Testis (tissue), 3 donors: Measurements from ENCODE around the gene SLC25A6. TPM values are rescaled to one million over a fixed set of nuclear protein-coding genes. Genes with fewer than 3 reads are reported as not detected.
"Not testable (repeated sequence)": the region's sequence is repeated elsewhere in the genome, so short reads cannot be mapped to it uniquely, and the experiment has no call there.

Source experiments
- DNase-seq: peaks from one replicate; pipeline ENCODE4 v3.0.0-alpha.2; 2019
- H3K27ac ChIP-seq, 2 donors: fragments of 200-600 bp; sonication (generic); one replicate each; pipeline ENCODE4 v1.5.1; 2019
- H3K27me3 ChIP-seq: fragments of 200-600 bp; sonication (generic); one replicate; pipeline ENCODE4 v1.5.1; 2019
- H3K36me3 ChIP-seq: fragments of 200-600 bp; sonication (generic); one replicate; pipeline ENCODE4 v1.5.1; 2017; ENCODE audit warnings: low read depth; ENCODE audit errors: missing control alignments
- H3K4me1 ChIP-seq: fragments of 200-600 bp; sonication (generic); one replicate; pipeline ENCODE4 v1.5.1; 2019
- H3K4me3 ChIP-seq, 2 donors: fragments of 200-600 bp; sonication (generic); one replicate each; pipeline ENCODE4 v1.5.1; 2017 to 2019
- H3K9me3 ChIP-seq: fragments of 200-600 bp; sonication (generic); one replicate; pipeline ENCODE4 v1.5.1; 2017
- POLR2A ChIP-seq: fragments of 450-650 bp; IDR thresholded peaks from one replicate; pipeline ENCODE4 v1.6.1; 2017; ENCODE audit warnings: antibody characterized with exemption, mild to moderate bottlenecking, moderate library complexity
- WGBS, 2 donors: methylation state at CpG; one replicate each; pipeline ENCODE4 v1.1.5; 2018; 5-methylcytosine and 5-hydroxymethylcytosine counted together
- intact Hi-C: fragments of 100-400 bp; cut with DNase I; formaldehyde crosslinking; loops from one replicate; pipeline ENCODE4 v1.15.1; 2023; ENCODE audit warnings: low total_unique reads
- polyA plus RNA-seq: library from polyadenylated mRNA; stranded (reverse); fragments of 350-450 nt; fragmentation: Illumina TruSeq; extraction: RNeasy Lipid Tissue Mini Kit (QIAGEN cat#74804); gene quantifications from one replicate; pipeline ENCODE4 v1.2.3, GENCODE V29; 2014; ENCODE audit warnings: low read depth, low replicate concordance; ENCODE audit not compliant: insufficient read depth
- total RNA-seq, 2 donors: library from RNA; depleted of rRNA; stranded (reverse); fragments of >200 nt; gene quantifications; one replicate each; pipeline ENCODE4 v1.2.3, GENCODE V29; 2016
- TF ChIP-seq, protein P1 (sequence below), 3 experiments: fragments of 450-650 bp in 2 of 3; fragments of 200-600 bp in 1 of 3; sonication (generic) in 1 of 3; IDR thresholded peaks; one replicate each; pipeline ENCODE4 v1.5.1; 2016 to 2019; ENCODE audit warnings: antibody characterized with exemption in 3 of 3, mild to moderate bottlenecking in 2 of 3, moderate library complexity in 1 of 3

SLC25A6 gene
- total and polyA plus RNA-seq, 3 donors from 2014 or later, result 157 to 293 (median 171) TPM

DNA sequence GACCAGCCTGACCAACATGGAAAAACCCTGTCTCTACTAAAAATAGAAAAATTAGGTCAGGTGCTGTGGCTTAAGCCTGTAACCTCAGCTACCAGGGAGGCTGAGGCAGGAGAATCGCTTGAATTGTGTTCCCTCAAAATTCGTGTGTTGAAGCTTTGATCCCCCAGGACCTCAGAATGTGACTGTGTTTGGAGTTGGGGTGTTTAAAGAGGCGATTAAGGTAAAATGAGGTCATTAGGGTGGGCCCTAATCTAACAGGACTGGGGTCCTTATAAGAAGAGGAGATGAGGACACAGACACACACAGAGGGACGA is 23.6 kb downstream of the SLC25A6 start:
- H3K4me1 ChIP-seq, result no peaks in the 10 kb centered on the region
- intact Hi-C loops, result no loop called here
- no peak for TF ChIP-seq POLR2A
- TF ChIP-seq, protein P1, sequence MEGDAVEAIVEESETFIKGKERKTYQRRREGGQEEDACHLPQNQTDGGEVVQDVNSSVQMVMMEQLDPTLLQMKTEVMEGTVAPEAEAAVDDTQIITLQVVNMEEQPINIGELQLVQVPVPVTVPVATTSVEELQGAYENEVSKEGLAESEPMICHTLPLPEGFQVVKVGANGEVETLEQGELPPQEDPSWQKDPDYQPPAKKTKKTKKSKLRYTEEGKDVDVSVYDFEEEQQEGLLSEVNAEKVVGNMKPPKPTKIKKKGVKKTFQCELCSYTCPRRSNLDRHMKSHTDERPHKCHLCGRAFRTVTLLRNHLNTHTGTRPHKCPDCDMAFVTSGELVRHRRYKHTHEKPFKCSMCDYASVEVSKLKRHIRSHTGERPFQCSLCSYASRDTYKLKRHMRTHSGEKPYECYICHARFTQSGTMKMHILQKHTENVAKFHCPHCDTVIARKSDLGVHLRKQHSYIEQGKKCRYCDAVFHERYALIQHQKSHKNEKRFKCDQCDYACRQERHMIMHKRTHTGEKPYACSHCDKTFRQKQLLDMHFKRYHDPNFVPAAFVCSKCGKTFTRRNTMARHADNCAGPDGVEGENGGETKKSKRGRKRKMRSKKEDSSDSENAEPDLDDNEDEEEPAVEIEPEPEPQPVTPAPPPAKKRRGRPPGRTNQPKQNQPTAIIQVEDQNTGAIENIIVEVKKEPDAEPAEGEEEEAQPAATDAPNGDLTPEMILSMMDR (IDR thresholded peaks at IDR 0.05), result no peak
- 82 to 86% methylated on average over 4 of the region's 4 CpGs for WGBS, 2 donors
- DNase-seq, result no peak
- no peak overlapping the region for H3K4me3 ChIP-seq
- no peak overlapping the region for H3K27ac ChIP-seq
- no peaks in the 10 kb centered on the region for H3K9me3 ChIP-seq
- H3K27me3 ChIP-seq, result no peaks in the 10 kb centered on the region
- no peaks in the 10 kb centered on the region for H3K36me3 ChIP-seq

DNA sequence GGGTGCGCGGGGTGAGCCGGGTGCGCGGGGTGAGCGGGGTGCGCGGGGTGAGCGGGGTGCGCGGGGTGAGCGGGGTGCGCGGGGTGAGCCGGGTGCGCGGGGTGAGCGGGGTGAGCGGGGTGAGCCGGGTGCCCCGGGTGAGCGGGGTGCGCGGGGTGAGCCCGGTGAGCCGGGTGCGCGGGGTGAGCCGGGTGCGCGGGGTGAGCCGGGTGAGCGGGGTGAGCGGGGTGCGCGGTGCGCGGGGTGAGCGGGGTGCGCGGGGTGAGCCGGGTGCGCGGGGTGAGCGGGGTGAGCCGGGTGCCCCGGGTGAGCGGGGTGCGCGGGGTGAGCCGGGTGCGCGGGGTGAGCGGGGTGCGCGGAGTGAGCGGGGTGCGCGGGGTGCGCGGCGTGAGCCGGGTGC is 25.6 kb downstream of the SLC25A6 start:
- intact Hi-C loops, H3K27me3 ChIP-seq, DNase-seq, H3K4me1 ChIP-seq, H3K36me3 ChIP-seq, H3K27ac ChIP-seq, H3K4me3 ChIP-seq, H3K9me3 ChIP-seq: not testable (repeated sequence)
- WGBS, 2 donors, result 55% methylated on average over 10 of the region's 63 CpGs; no CpG with 5 or more reads in 1 of the 2 donors

DNA sequence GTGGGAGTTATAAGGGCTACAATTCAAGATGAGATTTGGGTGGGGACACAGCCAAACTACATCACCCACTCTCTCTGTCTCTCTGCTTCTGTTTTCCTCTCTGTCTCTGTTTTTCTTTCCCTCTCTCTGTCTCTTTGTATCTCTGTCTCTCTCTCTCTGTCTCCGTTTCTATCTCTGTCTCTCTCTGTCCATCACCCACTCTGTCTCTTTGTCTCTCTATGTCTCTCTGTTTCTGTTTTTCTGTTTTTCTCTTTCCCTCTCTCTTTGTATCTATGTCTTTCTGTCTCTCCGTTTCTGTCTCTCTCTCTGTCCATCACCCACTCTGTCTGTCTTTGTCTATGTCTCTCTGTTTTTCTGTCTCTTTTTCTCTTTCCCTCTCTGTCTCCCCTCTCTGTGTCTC is 30.0 kb downstream of the SLC25A6 start:
- Histone ChIP-seq H3K27me3 (no peaks in the 10 kb centered on the region), H3K9me3 (no peaks in the 10 kb centered on the region), H3K4me3 (no peak overlapping the region), H3K27ac (no peak overlapping the region), H3K4me1 (no peaks in the 10 kb centered on the region), H3K36me3 (no peaks in the 10 kb centered on the region)
- TF ChIP-seq, protein P1 (IDR thresholded peaks at IDR 0.05), result no peak
- TF ChIP-seq POLR2A, result no peak
- intact Hi-C loops, result no loop called here
- WGBS, 2 donors, result 91 to 95% methylated on average over 2 of the region's 2 CpGs
- no peak for DNase-seq

DNA sequence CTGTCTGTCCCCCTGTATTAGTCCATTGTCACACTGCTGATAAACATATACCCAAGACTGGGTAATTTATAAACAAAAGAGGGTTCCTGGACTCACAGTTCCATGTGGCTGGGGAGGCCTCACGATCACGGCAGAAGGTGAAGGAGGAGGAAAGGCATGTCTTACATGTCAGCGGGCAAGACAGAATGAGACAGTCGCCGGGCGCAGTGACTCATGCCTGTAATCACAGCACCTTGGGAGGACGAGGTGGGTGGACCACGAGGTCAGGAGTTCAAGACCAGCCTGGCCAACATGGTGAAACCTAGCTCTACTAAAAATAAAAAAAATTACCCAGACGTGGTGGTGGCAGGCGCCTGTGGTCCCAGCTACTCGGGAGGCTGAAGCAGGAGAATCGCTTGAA is 30.6 kb downstream of the SLC25A6 start:
- no peaks in the 10 kb centered on the region for H3K9me3 ChIP-seq
- DNase-seq, result no peak
- WGBS, 2 donors, result 77 to 87% methylated on average over 12 of the region's 12 CpGs
- H3K27me3 ChIP-seq, result no peaks in the 10 kb centered on the region
- no peaks in the 10 kb centered on the region for H3K36me3 ChIP-seq
- intact Hi-C loops, result no loop called here
- no peak overlapping the region for H3K4me3 ChIP-seq
- TF ChIP-seq, protein P1 (IDR thresholded peaks at IDR 0.05), result no peak
- TF ChIP-seq POLR2A, result no peak
- H3K27ac ChIP-seq, result no peak overlapping the region
- no peaks in the 10 kb centered on the region for H3K4me1 ChIP-seq

DNA sequence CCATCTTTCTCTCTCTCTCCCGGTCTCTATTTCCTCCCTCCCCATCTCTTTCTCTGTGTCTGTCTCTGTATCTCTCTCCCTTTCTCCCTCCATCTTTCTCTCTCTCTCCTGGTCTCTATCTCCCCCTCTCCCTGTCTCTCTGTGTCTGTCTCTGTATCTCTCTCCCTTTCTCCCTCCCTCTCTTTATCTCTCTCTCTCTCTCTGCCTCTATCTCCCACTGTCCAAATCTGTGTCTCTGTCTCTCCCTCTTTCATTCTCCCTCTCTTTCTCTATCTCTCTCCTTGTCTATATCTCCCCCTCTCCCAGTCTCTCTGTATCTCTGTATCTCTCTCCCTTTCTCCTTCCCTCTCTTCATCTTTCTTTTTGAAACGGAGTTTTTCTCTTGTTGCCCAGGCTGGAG is 31.7 kb downstream of the SLC25A6 start:
- DNase-seq, result no peak
- H3K27me3 ChIP-seq, result no peaks in the 10 kb centered on the region
- H3K4me1 ChIP-seq, result no peaks in the 10 kb centered on the region
- TF ChIP-seq POLR2A, result no peak
- TF ChIP-seq, protein P1 (IDR thresholded peaks at IDR 0.05), result no peak
- H3K9me3 ChIP-seq, result no peaks in the 10 kb centered on the region
- no peaks in the 10 kb centered on the region for H3K36me3 ChIP-seq
- H3K27ac ChIP-seq, result no peak overlapping the region
- 83 to 93% methylated on average over 2 of the region's 2 CpGs for WGBS, 2 donors
- intact Hi-C loops, result no loop called here
- no peak overlapping the region for H3K4me3 ChIP-seq
